Measurements from ENCODE around the gene SHB.

SHB gene

DNA sequence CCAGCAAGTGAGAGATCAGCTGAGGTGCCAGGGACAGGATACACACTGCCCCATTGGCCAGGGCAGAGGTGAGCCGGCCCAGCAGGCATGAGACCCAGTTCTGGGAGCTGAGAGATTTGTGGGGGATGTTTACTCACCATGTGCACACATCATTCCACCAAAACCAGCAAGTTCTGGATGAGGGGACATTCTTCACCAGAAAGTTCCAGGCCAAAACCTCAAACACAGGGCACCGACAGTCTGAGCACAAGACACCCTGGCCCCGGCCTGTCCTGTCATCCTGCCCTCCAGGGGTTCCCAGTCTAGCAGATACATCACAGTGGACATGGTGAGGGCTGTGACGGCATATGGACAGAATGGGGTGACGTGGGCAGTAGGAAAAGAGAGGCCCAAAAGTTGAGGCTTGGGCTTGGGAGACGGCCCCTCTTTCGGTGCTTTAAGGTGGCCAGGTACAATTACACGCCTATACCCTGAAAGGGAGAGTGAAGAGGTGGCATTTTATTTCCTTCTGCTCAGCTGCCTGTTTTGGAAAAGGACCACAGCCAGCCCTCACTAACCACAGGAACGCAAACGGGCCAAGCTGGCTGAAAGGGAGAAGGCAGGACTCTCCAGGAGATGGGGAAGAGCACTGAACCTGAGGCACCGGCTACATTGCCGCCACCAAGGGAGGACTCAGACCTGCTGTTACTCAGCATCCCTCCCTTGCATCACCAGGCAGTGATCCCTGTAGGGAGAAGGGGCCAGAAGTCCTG lies 64.0 kb downstream of the SHB start:
- TF ChIP-seq CTCF (IDR thresholded peaks at IDR 0.05; ENCODE audit: low read depth, low read length): no peak
- no peak for TF ChIP-seq EZH2phosphoT487 (IDR thresholded peaks at IDR 0.05; ENCODE audit: low read depth)
- Histone ChIP-seq H3K4me3 (ENCODE audit: low read length) (no peak overlapping the region), H3K27ac (ENCODE audit: low read length) (no peak overlapping the region), H2AFZ (ENCODE audit: low read depth, low read length) (no peak overlapping the region), H3K79me2 (ENCODE audit: low read length) (no peaks in the 10 kb centered on the region), H3K9me3 (ENCODE audit: insufficient read depth, low read length) (no peaks in the 10 kb centered on the region), H4K20me1 (ENCODE audit: insufficient read depth, low read length) (no peaks in the 10 kb centered on the region), H3K27me3 (ENCODE audit: low read depth, low read length) (no peaks in the 10 kb centered on the region), H3K4me1 (ENCODE audit: low read length) (peaks cover 32% of the 10 kb centered on the region), H3K9ac (ENCODE audit: low read length) (no peak overlapping the region), H3K4me2 (ENCODE audit: low read length) (no peak overlapping the region), H3K36me3 (replicated peaks; ENCODE audit: low read depth, low read length) (no peaks in the 10 kb centered on the region)

GRCh38 chr9:38003946-38004808 lies 64.8 kb downstream of the SHB start:
- no peak overlapping the region for H3K4me2 ChIP-seq (ENCODE audit: low read length)
- no peak overlapping the region for H2AFZ ChIP-seq (ENCODE audit: low read depth, low read length)
- no peak overlapping the region for H3K27ac ChIP-seq (ENCODE audit: low read length)
- H3K9ac ChIP-seq (ENCODE audit: low read length): no peak overlapping the region
- TF ChIP-seq CTCF (IDR thresholded peaks at IDR 0.05; ENCODE audit: low read depth, low read length) (no peak), EZH2phosphoT487 (IDR thresholded peaks at IDR 0.05; ENCODE audit: low read depth) (no peak)
- H4K20me1 ChIP-seq (ENCODE audit: insufficient read depth, low read length): no peaks in the 10 kb centered on the region
- no peak overlapping the region for H3K4me3 ChIP-seq (ENCODE audit: low read length)
- no peaks in the 10 kb centered on the region for H3K36me3 ChIP-seq (replicated peaks; ENCODE audit: low read depth, low read length)
- H3K4me1 ChIP-seq (ENCODE audit: low read length): peaks cover 40% of the 10 kb centered on the region
- no peaks in the 10 kb centered on the region for H3K27me3 ChIP-seq (ENCODE audit: low read depth, low read length)
- no peaks in the 10 kb centered on the region for H3K79me2 ChIP-seq (ENCODE audit: low read length)
- H3K9me3 ChIP-seq (ENCODE audit: insufficient read depth, low read length): no peaks in the 10 kb centered on the region

GRCh38 chr9:38003230-38003629 lies 65.8 kb downstream of the SHB start:
- TF ChIP-seq EZH2phosphoT487 (IDR thresholded peaks at IDR 0.05; ENCODE audit: low read depth) (no peak), CTCF (IDR thresholded peaks at IDR 0.05; ENCODE audit: low read depth, low read length) (no peak)
- no peak overlapping the region for H3K4me2 ChIP-seq (ENCODE audit: low read length)

DNA sequence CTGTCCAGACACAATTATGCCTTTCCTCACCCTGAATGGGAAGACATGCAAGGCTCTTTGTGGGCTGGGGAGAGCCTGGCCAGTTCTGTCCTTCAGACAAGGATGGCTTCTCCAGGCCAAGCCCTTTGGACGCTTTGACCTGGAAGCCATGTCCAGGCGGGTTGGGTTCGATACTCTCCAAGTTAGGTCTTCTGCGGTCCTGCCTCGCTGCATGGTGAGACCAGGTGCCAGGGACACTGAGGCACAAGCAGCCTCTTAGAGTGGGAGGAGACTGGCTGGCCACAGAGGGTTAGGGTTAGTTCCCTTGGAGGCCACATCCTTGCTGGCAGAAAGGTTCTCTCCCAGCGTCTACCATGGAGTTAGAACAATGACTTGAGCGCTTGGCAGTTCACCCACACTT lies 67.6 kb downstream of the SHB start:
- Histone ChIP-seq H3K79me2 (ENCODE audit: low read length) (no peaks in the 10 kb centered on the region), H2AFZ (ENCODE audit: low read depth, low read length) (no peak overlapping the region), H3K4me2 (ENCODE audit: low read length) (peak overlapping the region; percentile 64), H3K4me1 (ENCODE audit: low read length) (peaks cover 34% of the 10 kb centered on the region), H3K27ac (ENCODE audit: low read length) (peak overlapping the region; percentile 46; the same call in 1 of the 2 replicates), H3K9ac (ENCODE audit: low read length) (no peak overlapping the region), H3K27me3 (ENCODE audit: low read depth, low read length) (no peaks in the 10 kb centered on the region), H3K9me3 (ENCODE audit: insufficient read depth, low read length) (no peaks in the 10 kb centered on the region), H3K4me3 (ENCODE audit: low read length) (no peak overlapping the region), H4K20me1 (ENCODE audit: insufficient read depth, low read length) (no peaks in the 10 kb centered on the region), H3K36me3 (replicated peaks; ENCODE audit: low read depth, low read length) (no peaks in the 10 kb centered on the region)
- TF ChIP-seq CTCF (IDR thresholded peaks at IDR 0.05; ENCODE audit: low read depth, low read length) (no peak), EZH2phosphoT487 (IDR thresholded peaks at IDR 0.05; ENCODE audit: low read depth) (no peak)

More at GRCh38 chr9:38003230-38003629, 65.8 kb downstream of the SHB start:
- no peak overlapping the region for H3K4me3 ChIP-seq (ENCODE audit: low read length)
- no peaks in the 10 kb centered on the region for H3K27me3 ChIP-seq (ENCODE audit: low read depth, low read length)
- peaks cover 43% of the 10 kb centered on the region for H3K4me1 ChIP-seq (ENCODE audit: low read length)
- no peaks in the 10 kb centered on the region for H3K9me3 ChIP-seq (ENCODE audit: insufficient read depth, low read length)
- H3K9ac ChIP-seq (ENCODE audit: low read length): no peak overlapping the region
- no peaks in the 10 kb centered on the region for H3K36me3 ChIP-seq (replicated peaks; ENCODE audit: low read depth, low read length)
- H3K79me2 ChIP-seq (ENCODE audit: low read length): no peaks in the 10 kb centered on the region
- H4K20me1 ChIP-seq (ENCODE audit: insufficient read depth, low read length): no peaks in the 10 kb centered on the region
- no peak overlapping the region for H3K27ac ChIP-seq (ENCODE audit: low read length)
- no peak overlapping the region for H2AFZ ChIP-seq (ENCODE audit: low read depth, low read length)
